Endothelial cell of umbilical vein (primary cell): ENCODE measurements around the gene ADD1. TPM values are rescaled to one million over a fixed set of nuclear protein-coding genes. Genes with fewer than 3 reads are reported as not detected.

Source experiments
- BruUV-seq: library from RNA; stranded (reverse); fragments of 400-500 nt; replicated peaks from 2 replicates; lab custom pipeline; 2021; lab: Mats Ljungman, UMichigan
- CTCF ChIA-PET: fragments of 300-600, 350-600 bp; sonication (Branson Sonifier 250); formaldehyde crosslinking; loops from one replicate; lab custom pipeline; 2021; ENCODE audit warnings: antibody characterized with exemption, inconsistent platforms; lab: Charles Lee
- POLR2A ChIA-PET: fragments of 300-600, 350-600 bp; sonication (Branson Sonifier 250); formaldehyde crosslinking; loops from one replicate; lab custom pipeline; 2021; ENCODE audit warnings: antibody characterized with exemption, inconsistent platforms; lab: Charles Lee
- DNase-seq: peaks from one replicate; pipeline ENCODE4 v3.0.0-alpha.2; 2011; ENCODE audit warnings: low read depth, low spot score
- FAIRE-seq: peaks from 2 replicates; lab custom pipeline; 2011; peaks lifted over from hg19 to GRCh38; lab: Jason Lieb, UNC
- H2AFZ ChIP-seq: 2 replicates; pipeline ENCODE4 v1.6.0; 2012; ENCODE audit warnings: low read depth, low read length, control low read depth, inconsistent platforms
- H3K27ac ChIP-seq: 2 replicates; pipeline ENCODE4 v1.5.1; 2011; ENCODE audit warnings: low read depth, mild to moderate bottlenecking, control low read depth, low read length, moderate library complexity; ENCODE audit not compliant: insufficient read depth
- H3K27me3 ChIP-seq, 2 experiments: 2 replicates each; pipeline versions ENCODE4 v1.6.0 to v1.6.1; 2011; ENCODE audit warnings: low read length in 2 of 2, mixed read lengths in 1 of 2; ENCODE audit not compliant: control insufficient read depth in 2 of 2, insufficient read depth in 2 of 2
- H3K36me3 ChIP-seq, 2 experiments: 2 replicates in 1 of 2; 3 replicates in 1 of 2; pipeline ENCODE4 v1.5.1; 2011; ENCODE audit warnings: low read length in 2 of 2, mild to moderate bottlenecking in 1 of 2, moderate library complexity in 1 of 2; ENCODE audit not compliant: control insufficient read depth in 2 of 2, insufficient read depth in 2 of 2; ENCODE audit errors: extremely low read depth in 1 of 2
- H3K4me1 ChIP-seq: 3 replicates; pipeline ENCODE4 v1.5.1; 2011; ENCODE audit warnings: mild to moderate bottlenecking, low read length; ENCODE audit not compliant: control insufficient read depth, insufficient read depth; ENCODE audit errors: extremely low read depth
- H3K4me2 ChIP-seq: 2 replicates; pipeline ENCODE4 v1.6.1; 2011; ENCODE audit warnings: low read length, control low read depth, mixed read lengths; ENCODE audit not compliant: insufficient read depth
- H3K4me3 ChIP-seq, 3 experiments: fragments of 200-600 bp in 1 of 3; sonication (generic), shearing (Covaris generic) in 1 of 3; replicated peaks in 1 of 3; 2 replicates each; pipeline ENCODE4 v1.5.1; 2011 to 2016; ENCODE audit warnings: control low read depth in 3 of 3, low read length in 3 of 3, mild to moderate bottlenecking in 2 of 3, inconsistent platforms in 1 of 3, low read depth in 1 of 3, moderate library complexity in 1 of 3; ENCODE audit not compliant: insufficient read depth in 1 of 3
- H3K79me2 ChIP-seq: 2 replicates; pipeline ENCODE4 v1.6.0; 2012; ENCODE audit warnings: low read length, inconsistent platforms; ENCODE audit not compliant: control insufficient read depth, insufficient read depth
- H3K9ac ChIP-seq: replicated peaks from 2 replicates; pipeline ENCODE3; 2011; ENCODE audit warnings: low read length, control low read depth; ENCODE audit not compliant: insufficient read depth; ENCODE audit errors: extremely low read depth
- H3K9me1 ChIP-seq: replicated peaks from 3 replicates; pipeline ENCODE4 v1.6.0; 2011; ENCODE audit warnings: mild to moderate bottlenecking, low read length; ENCODE audit not compliant: control insufficient read depth, insufficient read depth; ENCODE audit errors: extremely low read depth
- H3K9me3 ChIP-seq: replicated peaks from 2 replicates; pipeline ENCODE4 v1.5.1; 2012; ENCODE audit warnings: low read length, inconsistent platforms; ENCODE audit not compliant: control insufficient read depth, insufficient read depth
- H4K20me1 ChIP-seq: replicated peaks from 2 replicates; pipeline ENCODE3; 2011; ENCODE audit warnings: mild to moderate bottlenecking, low read length; ENCODE audit not compliant: control insufficient read depth, insufficient read depth; ENCODE audit errors: extremely low read depth
- CTCF ChIP-seq, 2 donors: IDR thresholded peaks; 1 replicate in 1 of 2; 2 replicates in 1 of 2; pipeline ENCODE4 v1.5.1; 2011; ENCODE audit warnings: low read length in 2 of 2, mild to moderate bottlenecking in 2 of 2, moderate library complexity in 2 of 2, control low read depth in 1 of 2, inconsistent platforms in 1 of 2, low read depth in 1 of 2; ENCODE audit not compliant: insufficient read depth in 1 of 2; ENCODE audit errors: extremely low read depth in 1 of 2
- EZH2 ChIP-seq: IDR thresholded peaks from 2 replicates; pipeline ENCODE4 v1.6.1; 2012; ENCODE audit warnings: borderline replicate concordance, low read depth, mild to moderate bottlenecking, moderate library complexity, low read length, inconsistent platforms; ENCODE audit not compliant: severe bottlenecking
- FOS ChIP-seq: IDR thresholded peaks from 2 replicates; pipeline ENCODE4 v1.6.1; 2011; ENCODE audit warnings: mild to moderate bottlenecking, low read length, moderate library complexity, borderline replicate concordance; ENCODE audit not compliant: insufficient read depth
- GATA2 ChIP-seq: IDR thresholded peaks from 2 replicates; pipeline ENCODE4 v1.7.0; 2011; ENCODE audit warnings: low read depth, mild to moderate bottlenecking, moderate library complexity, mixed read lengths, low read length; ENCODE audit not compliant: insufficient read length, insufficient read depth
- JUN ChIP-seq: IDR thresholded peaks from 2 replicates; pipeline ENCODE4 v1.6.1; 2011; ENCODE audit warnings: borderline replicate concordance, low read depth; ENCODE audit not compliant: insufficient read length, insufficient read depth
- MAX ChIP-seq: IDR thresholded peaks from 2 replicates; pipeline ENCODE4 v1.6.1; 2011; ENCODE audit not compliant: insufficient read depth, insufficient read length
- MYC ChIP-seq: IDR thresholded peaks from one replicate; pipeline ENCODE4 v1.6.1; 2011; ENCODE audit warnings: mild to moderate bottlenecking, low read depth, low read length
- POLR2A ChIP-seq: IDR thresholded peaks from 2 replicates; pipeline ENCODE4 v1.6.1; 2012; ENCODE audit warnings: low read depth, mild to moderate bottlenecking, control low read depth, low read length
- POLR2AphosphoS5 ChIP-seq: IDR thresholded peaks from 2 replicates; pipeline ENCODE4 v1.6.1; 2012; ENCODE audit warnings: low read depth, mild to moderate bottlenecking, control low read depth, low read length, moderate library complexity; ENCODE audit not compliant: insufficient read depth
- dilution Hi-C: fragments of 300-500 bp; cut with MboI; formaldehyde crosslinking; loops from one replicate; pipeline ENCODE4 v1.15.0; 2019; ENCODE audit warnings: low sequenced_read_pairs; ENCODE audit not compliant: extremely low pct_ligation_motif_present
- intact Hi-C: fragments of 100-400 bp; cut with micrococcal nuclease; formaldehyde crosslinking; loops from one replicate; pipeline ENCODE4 v1.10.0; 2022
- polyA plus RNA-seq, 4 experiments: library from polyadenylated mRNA; depleted of rRNA in 3 of 4; stranded (reverse) in 3 of 4; unstranded in 1 of 4; fragments of >200 nt; gene quantifications; 2 replicates each; pipeline versions ENCODE4 v1.2.1 to v1.2.3, GENCODE V29; 2011 to 2012; ENCODE audit warnings: missing spikeins in 1 of 4
- total RNA-seq: library from RNA; stranded (reverse); gene quantifications from 2 replicates; pipeline ENCODE4 v1.2.3, GENCODE V29; 2021

Gene ADD1
- total and polyA plus RNA-seq, 2 donors (not counting 3 experiments of a cell fraction or from before 2014, with no cell fraction given), result 219 to 305 TPM

- H3K9me1 ChIP-seq, result no peaks in the 10 kb centered on the region
- BruUV-seq, result no TSS peak
- no peak for FAIRE-seq
- H3K27ac ChIP-seq, result no peak overlapping the region
- no peak overlapping the region for H3K9ac ChIP-seq
- H3K4me2 ChIP-seq, result no peak overlapping the region
- no peak overlapping the region for H2AFZ ChIP-seq
- intact Hi-C loops (no loop called here), dilution Hi-C loops (no loop called here)
- peaks cover 5 to 22% of the 10 kb centered on the region in 2 experiments for H3K36me3 ChIP-seq
- H3K9me3 ChIP-seq, result no peaks in the 10 kb centered on the region
- no peaks in the 10 kb centered on the region for H4K20me1 ChIP-seq
- H3K4me3 ChIP-seq, result no peak overlapping the region
- H3K27me3 ChIP-seq, result no peaks in the 10 kb centered on the region
- CTCF ChIA-PET, result interaction anchor here (1.0 to 2.9 kb wide), 9 partner anchors 10 to 128 kb away, joined by 3 to 11 read pairs (median 4); no protein-coding TSS in a partner anchor
- TF ChIP-seq POLR2A (no peak), EZH2 (no peak), FOS (no peak), CTCF (IDR thresholded peaks at IDR 0.05; ENCODE audit: extremely low read depth in 1 of 2, insufficient read depth in 1 of 2, low read depth in 1 of 2, low read length in 2 of 2) (no peak), JUN (no peak), GATA2 (no peak), POLR2AphosphoS5 (no peak), MYC (no peak), MAX (no peak)
- peaks cover 7% of the 10 kb centered on the region for H3K79me2 ChIP-seq
- DNase-seq, result no peak
- POLR2A ChIA-PET, result interaction anchor here (0.6 kb wide), 1 partner anchor 224 kb away, joined by 4 read pairs; no protein-coding TSS in a partner anchor
- H3K4me1 ChIP-seq, result no peaks in the 10 kb centered on the region
These were observed 47.6 kb downstream of the ADD1 start for GRCh38 chr4:2891294-2891693.
